Stomach (tissue), 9 donors: ENCODE measurements around the gene TBX3. TPM values are rescaled to one million over a fixed set of nuclear protein-coding genes. Genes with fewer than 3 reads are reported as not detected.
"Not testable (repeated sequence)": the region's sequence is repeated elsewhere in the genome, so short reads cannot be mapped to it uniquely, and the experiment has no call there.

Experiments used
- DNase-seq, 2 donors: peaks; one replicate each; pipeline versions ENCODE4 v3.0.0 to v3.0.0-alpha.2; 2013 to 2019
- H3K27ac ChIP-seq, 5 donors: fragments of 200-600 bp in 4 of 5; sonication (generic) in 4 of 5; one replicate each; pipeline ENCODE4 v1.5.1; 2013 to 2019; ENCODE audit warnings: mild to moderate bottlenecking in 1 of 5, moderate library complexity in 1 of 5
- H3K27me3 ChIP-seq, 3 donors: fragments of 200-600 bp; sonication (generic); one replicate each; pipeline ENCODE4 v1.5.1; 2017 to 2019; ENCODE audit warnings: mixed run types in 1 of 3
- H3K36me3 ChIP-seq, 4 donors: fragments of 200-600 bp; sonication (generic); 1 replicate in 3 of 4; 2 replicates in 1 of 4; pipeline ENCODE4 v1.5.1; 2016 to 2019
- H3K4me1 ChIP-seq, 4 donors: fragments of 200-600 bp; sonication (generic); one replicate each; pipeline ENCODE4 v1.5.1; 2016 to 2019
- H3K4me3 ChIP-seq, 4 donors: fragments of 200-600 bp; sonication (generic) in 3 of 4; one replicate each; pipeline ENCODE4 v1.5.1; 2016 to 2019; ENCODE audit warnings: mild to moderate bottlenecking in 1 of 4
- H3K9me3 ChIP-seq, 4 donors: fragments of 200-600 bp; sonication (generic); one replicate each; pipeline ENCODE4 v1.5.1; 2016 to 2019
- EP300 ChIP-seq: sonication (generic); formaldehyde crosslinking; IDR thresholded peaks from one replicate; pipeline ENCODE4 v1.6.1; 2017; ENCODE audit warnings: antibody characterized with exemption
- POLR2A ChIP-seq, 4 donors: fragments of 450-650 bp; IDR thresholded peaks; one replicate each; pipeline ENCODE4 v1.6.1; 2016; ENCODE audit warnings: antibody characterized with exemption in 4 of 4, control low read depth in 2 of 4, mild to moderate bottlenecking in 1 of 4, moderate library complexity in 1 of 4
- POLR2AphosphoS5 ChIP-seq, 3 donors: sonication (generic); formaldehyde crosslinking; IDR thresholded peaks; one replicate each; pipeline ENCODE4 v1.6.1; 2016; ENCODE audit warnings: antibody characterized with exemption in 3 of 3
- WGBS, 5 donors: extraction: QIAGEN DNeasy Blood & Tissue Kit in 3 of 5; methylation state at CpG; one replicate each; pipeline versions ENCODE4 v1.1.5 to v1.1.7; 2013 to 2018; 5-methylcytosine and 5-hydroxymethylcytosine counted together
- intact Hi-C: fragments of 100-400 bp; cut with DNase I; formaldehyde crosslinking; loops from one replicate; pipeline ENCODE4 v1.15.1; 2023; ENCODE audit warnings: low total_unique reads
- polyA plus RNA-seq, 3 donors: library from polyadenylated mRNA; stranded (reverse); fragments of 200-250 nt; gene quantifications; one replicate each; pipeline ENCODE4 v1.2.3, GENCODE V29; 2013
- total RNA-seq, 5 donors: library from RNA; depleted of rRNA; stranded (reverse); fragments of >200 nt; gene quantifications; one replicate each; pipeline versions ENCODE4 v1.1.0 to v1.2.3, GENCODE V29; 2014 to 2016
- TF ChIP-seq, protein P1 (sequence below), 7 experiments: fragments of 450-650 bp in 4 of 7; fragments of 200-600 bp in 3 of 7; sonication (generic) in 3 of 7; IDR thresholded peaks; one replicate each; pipeline ENCODE4 v1.5.1; 2016 to 2019; ENCODE audit warnings: antibody characterized with exemption in 7 of 7, control low read depth in 2 of 7, mild to moderate bottlenecking in 1 of 7
- donor health status: healthy with polysubstance abuse.
- donor health status: Bipolar disorder and iron deficiency.
- donor health status: healthy.

The TBX3 gene
- total and polyA plus RNA-seq, 8 donors, result 2.5 to 12.7 (median 5.7) TPM; not detected in 1

DNA sequence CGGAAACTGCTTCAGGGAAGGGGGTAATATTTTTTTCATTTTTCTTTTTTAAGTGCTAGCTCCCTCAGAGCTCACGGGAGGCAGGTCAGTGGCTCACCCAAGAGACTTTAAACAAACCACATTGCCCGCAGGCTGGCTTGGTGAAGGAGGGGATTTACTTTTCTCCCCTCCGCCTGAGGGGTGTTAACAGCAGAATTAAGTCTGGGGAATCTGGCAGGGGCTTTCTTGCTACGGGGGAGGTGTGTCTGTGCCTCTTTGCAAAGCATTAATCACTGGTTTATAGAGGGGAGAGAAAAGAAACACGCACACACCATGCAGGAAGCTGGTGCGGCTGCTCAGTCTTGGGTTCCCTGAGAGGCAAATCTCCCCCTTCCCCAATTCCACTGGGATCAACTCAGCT lies 26.2 kb upstream of the TBX3 start:
- H3K9me3 ChIP-seq, result peaks cover 0 to 9% (median 6%) of the 10 kb centered on the region in 4 donors
- intact Hi-C loops, result no loop called here
- 37 to 40% (median 39%) methylated on average over 7 of the region's 7 CpGs for WGBS, 5 donors
- no peak overlapping the region for H3K4me3 ChIP-seq
- no peaks in the 10 kb centered on the region for H3K4me1 ChIP-seq
- TF ChIP-seq POLR2AphosphoS5 (IDR thresholded peaks at IDR 0.05) (no peak), POLR2A (IDR thresholded peaks at IDR 0.05) (no peak), EP300 (no peak)
- TF ChIP-seq, protein P1, sequence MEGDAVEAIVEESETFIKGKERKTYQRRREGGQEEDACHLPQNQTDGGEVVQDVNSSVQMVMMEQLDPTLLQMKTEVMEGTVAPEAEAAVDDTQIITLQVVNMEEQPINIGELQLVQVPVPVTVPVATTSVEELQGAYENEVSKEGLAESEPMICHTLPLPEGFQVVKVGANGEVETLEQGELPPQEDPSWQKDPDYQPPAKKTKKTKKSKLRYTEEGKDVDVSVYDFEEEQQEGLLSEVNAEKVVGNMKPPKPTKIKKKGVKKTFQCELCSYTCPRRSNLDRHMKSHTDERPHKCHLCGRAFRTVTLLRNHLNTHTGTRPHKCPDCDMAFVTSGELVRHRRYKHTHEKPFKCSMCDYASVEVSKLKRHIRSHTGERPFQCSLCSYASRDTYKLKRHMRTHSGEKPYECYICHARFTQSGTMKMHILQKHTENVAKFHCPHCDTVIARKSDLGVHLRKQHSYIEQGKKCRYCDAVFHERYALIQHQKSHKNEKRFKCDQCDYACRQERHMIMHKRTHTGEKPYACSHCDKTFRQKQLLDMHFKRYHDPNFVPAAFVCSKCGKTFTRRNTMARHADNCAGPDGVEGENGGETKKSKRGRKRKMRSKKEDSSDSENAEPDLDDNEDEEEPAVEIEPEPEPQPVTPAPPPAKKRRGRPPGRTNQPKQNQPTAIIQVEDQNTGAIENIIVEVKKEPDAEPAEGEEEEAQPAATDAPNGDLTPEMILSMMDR (IDR thresholded peaks at IDR 0.05), result no peak
- peaks cover 0 to 44% (median 4%) of the 10 kb centered on the region in 3 donors for H3K27me3 ChIP-seq
- no peak for DNase-seq
- H3K36me3 ChIP-seq, result no peaks in the 10 kb centered on the region
- H3K27ac ChIP-seq, result no peak overlapping the region

DNA sequence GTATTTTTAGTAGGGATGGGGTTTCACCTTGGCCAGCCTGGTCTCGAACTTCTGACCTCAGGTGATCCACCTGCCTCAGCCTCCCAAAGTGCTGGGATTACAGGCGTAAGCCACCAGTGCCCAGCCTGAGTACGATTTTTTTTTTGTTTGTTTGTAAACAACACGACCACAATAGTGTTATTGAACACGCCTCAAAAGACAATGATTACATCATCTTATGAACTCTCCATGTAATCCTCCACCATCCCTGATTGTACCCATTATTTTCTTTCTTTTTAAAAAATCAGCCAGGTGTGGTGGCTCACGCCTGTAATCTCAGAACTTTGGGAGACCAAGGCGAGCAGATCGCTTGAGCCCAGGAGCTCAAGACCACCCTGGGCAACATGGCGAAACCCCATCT lies 25.1 kb upstream of the TBX3 start:
- Histone ChIP-seq H3K27ac (no peak overlapping the region), H3K36me3 (no peaks in the 10 kb centered on the region), H3K4me3 (no peak overlapping the region), H3K9me3 (peaks cover 0 to 9% (median 5%) of the 10 kb centered on the region in 4 donors), H3K4me1 (peaks cover 0 to 3% (median 0%) of the 10 kb centered on the region in 4 donors), H3K27me3 (peaks cover 0 to 47% (median 4%) of the 10 kb centered on the region in 3 donors)
- DNase-seq, result no peak
- 76 to 88% (median 84%) methylated on average over 9 of the region's 9 CpGs for WGBS, 5 donors
- TF ChIP-seq, protein P1 (IDR thresholded peaks at IDR 0.05), result no peak
- intact Hi-C loops, result no loop called here

DNA sequence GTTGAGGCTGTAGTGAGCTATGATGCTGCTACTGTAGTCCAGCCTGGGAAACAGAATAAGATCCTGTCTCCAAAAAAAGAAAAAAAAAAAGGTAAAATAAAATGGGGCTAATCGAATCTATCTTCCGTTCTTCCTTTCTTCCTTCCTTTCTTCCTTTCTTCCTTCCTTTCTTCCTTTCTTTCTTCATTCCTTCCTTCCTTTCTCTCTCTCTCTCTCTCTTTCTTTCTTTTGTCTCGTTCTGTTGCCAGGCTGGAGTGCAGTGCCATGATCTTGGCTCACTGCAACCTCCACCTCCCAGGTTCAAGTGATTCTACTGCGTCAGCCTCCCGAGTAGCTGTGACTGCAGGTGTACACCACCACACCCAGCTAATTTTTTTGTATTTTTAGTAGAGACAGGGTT lies 24.6 kb upstream of the TBX3 start:
- 89 to 96% (median 90%) methylated on average over 5 of the region's 5 CpGs for WGBS, 5 donors
- H3K4me3 ChIP-seq, H3K9me3 ChIP-seq, intact Hi-C loops, H3K4me1 ChIP-seq, H3K27ac ChIP-seq, DNase-seq, H3K36me3 ChIP-seq: not testable (repeated sequence)
- peaks cover 0 to 52% (median 4%) of the 10 kb centered on the region in 3 donors for H3K27me3 ChIP-seq

DNA sequence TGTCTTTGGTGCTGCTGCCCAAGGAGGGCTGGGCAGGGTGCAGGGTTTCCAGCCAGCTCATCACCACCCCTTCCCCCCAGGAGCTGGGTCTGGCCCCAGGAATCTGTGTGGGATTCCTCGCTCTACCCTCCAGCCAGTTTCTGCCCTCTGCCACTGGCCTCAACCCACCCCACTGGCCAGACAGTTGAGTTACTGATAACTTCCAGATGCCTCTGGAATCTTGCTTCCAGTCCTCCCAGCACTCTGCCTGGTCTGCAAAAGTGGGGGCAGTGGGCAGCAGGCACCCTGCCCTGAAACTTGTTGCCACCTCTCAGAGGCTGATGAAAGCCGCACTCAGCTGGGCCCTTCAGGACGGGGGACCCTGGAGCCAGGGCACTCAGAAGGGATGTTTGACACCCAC lies 20.1 kb upstream of the TBX3 start:
- TF ChIP-seq POLR2A (IDR thresholded peaks at IDR 0.05) (no peak), POLR2AphosphoS5 (IDR thresholded peaks at IDR 0.05) (no peak), EP300 (no peak)
- TF ChIP-seq, protein P1 (IDR thresholded peaks at IDR 0.05), result no peak
- Histone ChIP-seq H3K4me1 (peaks cover 0 to 23% (median 0%) of the 10 kb centered on the region in 4 donors), H3K27ac (no peak overlapping the region), H3K27me3 (peaks cover 0 to 69% (median 29%) of the 10 kb centered on the region in 3 donors), H3K36me3 (no peaks in the 10 kb centered on the region), H3K4me3 (no peak overlapping the region), H3K9me3 (no peaks in the 10 kb centered on the region)
- 59 to 90% (median 88%) methylated on average over 2 to 3 of the region's 3 CpGs for WGBS, 5 donors
- intact Hi-C loops, result no loop called here
- peak in 1 of 2 donors; percentile 31 for DNase-seq

DNA sequence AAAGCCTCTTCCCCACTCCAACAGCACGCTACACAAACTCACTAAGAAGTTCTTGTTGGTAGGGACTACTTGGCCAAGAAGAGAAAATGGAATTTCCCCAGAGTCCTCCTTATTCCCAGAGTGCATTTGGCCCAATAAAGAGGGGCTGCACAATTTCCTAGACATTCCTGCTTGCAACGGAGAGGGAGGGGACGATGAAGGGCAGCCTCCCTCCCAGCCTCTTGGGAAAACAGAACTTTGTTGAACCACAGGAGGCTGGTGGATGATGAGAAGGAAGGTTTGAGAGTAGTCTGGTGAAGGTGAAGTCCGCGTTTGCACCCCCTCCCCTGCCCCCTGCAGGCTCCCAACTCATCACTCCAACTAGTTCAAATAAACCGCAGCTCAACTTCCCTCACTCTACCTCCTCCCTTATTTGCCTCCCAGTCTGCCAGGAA lies 19.1 kb upstream of the TBX3 start:
- H3K36me3 ChIP-seq, result no peaks in the 10 kb centered on the region
- WGBS, 5 donors, result 5 to 16% (median 11%) methylated on average over 6 of the region's 6 CpGs
- H3K4me3 ChIP-seq, result no peak overlapping the region
- intact Hi-C loops, result no loop called here
- TF ChIP-seq EP300, result no peak
- DNase-seq, result no peak
- H3K9me3 ChIP-seq, result no peaks in the 10 kb centered on the region
- peaks cover 0 to 74% (median 39%) of the 10 kb centered on the region in 3 donors for H3K27me3 ChIP-seq
- H3K27ac ChIP-seq, result no peak overlapping the region
- H3K4me1 ChIP-seq, result peaks cover 0 to 32% (median 3%) of the 10 kb centered on the region in 4 donors
